Loucy (cell line): ENCODE results near the gene LHPP.

ENCODE experiments used
- EZH2phosphoT487 ChIP-seq: fragments of 200-600 bp; IDR thresholded peaks from 2 replicates; pipeline ENCODE4 v1.6.1; 2018; ENCODE audit warnings: antibody characterized with exemption, mild to moderate bottlenecking, moderate library complexity, borderline replicate concordance
- TF ChIP-seq, protein P1 (sequence below): fragments of 200-600 bp; sonication (generic); conservative IDR thresholded peaks from 2 replicates; pipeline ENCODE4 v1.5.1; 2014; ENCODE audit warnings: mild to moderate bottlenecking, antibody characterized with exemption, low read length

DNA sequence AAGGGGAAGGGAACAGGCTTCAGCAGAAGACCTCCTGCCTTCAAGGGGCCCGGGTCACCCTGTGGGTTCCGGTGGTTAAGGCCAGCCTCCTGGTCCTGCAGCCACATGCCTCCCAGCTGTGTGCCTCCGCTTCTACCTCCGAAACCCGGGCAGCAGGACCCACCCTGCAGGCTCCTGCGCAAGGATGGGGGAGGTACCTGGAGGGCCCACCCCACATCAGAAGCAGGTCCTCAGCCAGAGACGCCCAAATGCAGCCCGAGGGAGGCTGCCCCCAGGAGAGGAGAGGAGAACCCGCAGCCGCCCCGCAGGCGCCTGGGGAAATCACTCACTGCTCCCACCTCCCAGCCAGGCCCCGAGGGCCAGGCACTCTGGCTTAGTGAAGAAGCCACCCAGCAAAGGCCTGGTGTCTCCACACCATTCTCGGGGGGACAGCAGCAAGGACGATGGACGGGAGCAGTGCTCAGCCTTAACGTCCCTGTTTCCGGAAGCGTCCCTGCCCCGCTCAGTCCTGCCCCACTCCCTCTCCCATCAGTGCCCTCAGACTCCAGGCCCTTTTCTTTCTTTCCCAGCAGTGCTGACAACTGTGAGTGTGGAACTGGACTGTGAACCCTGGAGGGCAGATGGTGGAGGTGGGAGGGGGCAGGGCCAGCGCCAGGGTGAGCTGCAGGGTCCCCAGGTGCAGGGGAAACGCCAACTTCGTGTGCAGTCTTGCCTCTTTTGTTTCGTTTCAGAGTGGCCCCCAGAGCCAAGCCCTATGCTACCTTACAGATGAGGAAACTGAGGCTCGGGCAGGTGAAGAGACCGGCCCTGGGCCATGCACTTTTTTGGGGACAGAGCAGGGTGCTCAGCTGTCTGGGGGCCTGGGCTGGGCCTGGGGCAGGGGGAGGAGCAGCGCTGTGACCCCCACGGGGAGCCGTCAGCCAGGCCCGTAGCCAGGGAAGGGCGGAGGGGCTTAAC is 144.5 kb downstream of the LHPP start:
- TF ChIP-seq, protein P1, sequence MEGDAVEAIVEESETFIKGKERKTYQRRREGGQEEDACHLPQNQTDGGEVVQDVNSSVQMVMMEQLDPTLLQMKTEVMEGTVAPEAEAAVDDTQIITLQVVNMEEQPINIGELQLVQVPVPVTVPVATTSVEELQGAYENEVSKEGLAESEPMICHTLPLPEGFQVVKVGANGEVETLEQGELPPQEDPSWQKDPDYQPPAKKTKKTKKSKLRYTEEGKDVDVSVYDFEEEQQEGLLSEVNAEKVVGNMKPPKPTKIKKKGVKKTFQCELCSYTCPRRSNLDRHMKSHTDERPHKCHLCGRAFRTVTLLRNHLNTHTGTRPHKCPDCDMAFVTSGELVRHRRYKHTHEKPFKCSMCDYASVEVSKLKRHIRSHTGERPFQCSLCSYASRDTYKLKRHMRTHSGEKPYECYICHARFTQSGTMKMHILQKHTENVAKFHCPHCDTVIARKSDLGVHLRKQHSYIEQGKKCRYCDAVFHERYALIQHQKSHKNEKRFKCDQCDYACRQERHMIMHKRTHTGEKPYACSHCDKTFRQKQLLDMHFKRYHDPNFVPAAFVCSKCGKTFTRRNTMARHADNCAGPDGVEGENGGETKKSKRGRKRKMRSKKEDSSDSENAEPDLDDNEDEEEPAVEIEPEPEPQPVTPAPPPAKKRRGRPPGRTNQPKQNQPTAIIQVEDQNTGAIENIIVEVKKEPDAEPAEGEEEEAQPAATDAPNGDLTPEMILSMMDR: no peak
- no peak for TF ChIP-seq EZH2phosphoT487
